Left kidney (tissue), 2 donors: ENCODE data around the gene CDC20. TPM values are rescaled to one million over a fixed set of nuclear protein-coding genes. Genes with fewer than 3 reads are reported as not detected.

Experiments
- DNase-seq: peaks from one replicate; pipeline ENCODE4 v3.0.0-alpha.2; 2013
- polyA plus RNA-seq: library from polyadenylated mRNA; unstranded; fragments of 120-200 nt; gene quantifications from one replicate; pipeline ENCODE4 v1.2.1, GENCODE V29; 2013; ENCODE audit not compliant: insufficient read length

Gene CDC20
- polyA plus RNA-seq, 1 donor: 47.4 TPM

DNA sequence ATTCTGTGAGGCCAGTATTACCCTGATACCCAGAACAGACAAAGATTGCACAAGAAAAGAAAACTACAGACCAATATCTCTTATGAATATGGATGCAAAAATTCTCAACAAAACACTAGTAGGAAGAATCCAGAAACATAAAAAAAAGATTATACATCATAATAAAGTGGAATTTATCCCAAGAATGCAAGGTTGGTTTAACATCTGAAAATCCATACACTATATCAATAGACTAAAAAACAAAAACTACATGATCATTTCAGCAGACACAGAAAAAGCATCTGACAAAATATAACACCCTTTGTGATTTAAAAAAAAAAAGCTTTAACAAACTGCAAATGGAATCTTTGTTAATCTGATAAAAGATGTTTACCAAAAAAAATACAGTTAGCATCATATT is 33.4 kb upstream of the CDC20 start:
- DNase-seq: no peak

DNA sequence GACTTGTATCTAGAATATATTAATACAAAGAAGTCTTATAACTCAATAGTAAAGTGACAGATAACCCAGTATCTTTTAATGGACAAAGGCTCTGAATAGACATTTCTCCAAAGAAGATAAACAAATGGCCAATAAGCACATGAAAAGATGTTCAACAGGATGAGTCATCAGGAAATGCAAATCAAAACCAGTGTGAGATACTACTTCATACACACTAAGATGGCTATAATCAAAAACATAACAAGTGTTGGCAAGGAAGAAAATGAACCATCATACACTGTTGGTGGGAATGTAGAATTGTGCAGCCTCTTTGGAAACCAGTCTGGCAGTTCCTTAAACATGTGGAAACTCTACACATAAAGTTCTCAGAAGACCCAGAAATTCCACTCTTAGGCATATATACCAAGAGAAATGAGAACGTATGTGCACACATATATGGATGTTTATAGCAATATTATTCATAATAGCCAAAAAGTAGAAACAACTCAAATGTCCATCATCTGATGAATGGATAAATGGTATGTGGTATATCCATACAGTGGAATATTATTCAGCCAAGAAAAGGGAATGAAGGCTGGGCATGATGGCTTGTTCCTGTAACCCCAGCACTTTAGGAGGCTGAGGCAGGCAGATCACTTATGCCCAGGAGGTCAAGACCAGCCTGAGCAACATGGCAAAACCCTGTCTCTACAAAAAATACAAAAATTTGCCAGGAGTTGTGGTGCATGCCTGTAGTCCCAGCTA is 31.1 kb upstream of the CDC20 start:
- no peak for DNase-seq

DNA sequence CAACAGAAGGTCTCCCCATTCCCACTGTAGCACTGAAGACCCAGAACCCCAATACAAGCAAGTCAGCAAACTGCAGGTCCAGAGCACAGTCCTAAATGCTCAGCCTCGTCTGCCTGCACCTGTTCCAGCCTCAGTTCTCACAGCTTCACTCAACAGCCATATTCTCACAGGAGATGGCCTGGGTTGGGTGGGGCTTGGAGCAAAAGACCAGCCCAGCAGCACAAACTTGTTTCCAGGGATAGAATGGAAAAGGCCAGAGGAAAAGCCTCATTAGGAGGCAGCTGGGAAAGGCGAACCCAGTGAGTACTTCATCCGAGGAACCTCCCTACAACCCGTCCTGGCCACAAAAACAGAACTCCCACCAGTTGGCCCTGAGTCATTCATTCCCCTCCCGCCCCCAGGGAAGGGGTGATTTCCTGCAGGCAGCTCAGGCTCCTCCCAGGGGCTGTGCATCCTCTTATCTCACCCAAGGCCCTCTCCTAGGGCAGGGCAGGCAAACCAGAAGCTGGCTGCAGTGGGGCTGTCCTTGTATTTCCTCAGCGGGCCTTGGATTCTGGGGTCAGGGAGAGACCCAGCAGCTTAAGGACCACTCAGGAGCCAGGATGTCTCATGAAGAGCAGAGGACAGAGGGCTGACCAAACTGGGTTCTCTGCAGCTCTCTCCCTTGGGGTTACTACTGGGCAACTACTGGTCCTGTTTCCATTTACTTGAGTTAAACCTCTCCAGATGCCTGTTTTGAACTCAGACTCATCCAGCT is 28.6 kb upstream of the CDC20 start:
- no peak for DNase-seq

DNA sequence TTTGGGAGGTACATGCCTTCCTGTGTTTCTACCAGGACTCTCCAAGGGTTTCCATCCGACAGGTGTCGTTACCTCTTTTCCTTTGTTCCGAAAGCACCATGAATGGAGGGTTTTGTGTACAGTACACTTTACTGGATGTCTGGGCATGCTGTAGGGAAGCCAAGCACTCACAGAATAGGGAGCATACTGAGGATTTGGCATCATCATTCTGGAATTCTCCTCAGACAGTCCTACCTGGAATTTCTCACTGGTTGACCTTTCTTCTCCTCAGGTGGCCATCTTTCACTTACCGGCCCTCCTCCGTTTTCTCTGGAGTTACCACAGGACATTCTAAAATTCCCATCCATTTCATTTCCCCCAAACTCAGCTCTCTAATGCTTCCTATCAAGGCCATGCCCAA is 27.1 kb upstream of the CDC20 start:
- DNase-seq: no peak

DNA sequence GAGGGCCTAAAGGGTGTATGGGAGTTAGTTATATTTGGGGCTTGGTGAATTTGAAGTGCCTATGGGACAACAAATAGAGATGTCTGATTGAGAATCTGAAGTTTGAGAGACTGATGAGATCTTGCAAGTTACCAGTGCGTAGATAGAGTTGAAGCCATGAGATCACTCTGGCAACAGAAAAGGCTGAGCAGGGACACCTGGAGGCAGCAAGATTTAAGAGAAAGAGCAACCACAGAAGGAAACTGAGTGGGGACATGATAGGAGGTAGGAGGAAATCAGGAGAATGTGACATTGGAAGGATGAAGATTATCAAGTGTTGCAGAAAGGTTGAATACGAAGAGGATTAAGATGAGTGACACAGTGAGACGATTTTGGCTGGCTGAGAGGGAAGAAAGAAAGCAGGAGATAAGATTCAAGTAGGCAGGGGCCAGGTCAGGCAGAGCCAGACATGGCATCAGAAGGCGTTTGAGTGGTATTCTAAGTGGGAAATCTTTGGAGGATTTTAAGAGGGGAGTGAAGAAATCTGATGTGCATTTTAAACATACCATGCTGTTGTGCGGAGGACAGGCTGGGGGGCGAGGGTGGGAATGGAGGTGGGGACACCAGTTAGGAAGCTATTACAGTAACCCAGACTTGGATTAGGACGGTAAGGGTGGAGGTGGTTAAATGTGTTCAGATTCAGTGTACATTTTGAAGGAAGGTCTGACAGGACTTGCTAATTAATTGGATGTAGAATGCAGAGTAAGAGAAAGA is 24.2 kb upstream of the CDC20 start:
- no peak for DNase-seq

DNA sequence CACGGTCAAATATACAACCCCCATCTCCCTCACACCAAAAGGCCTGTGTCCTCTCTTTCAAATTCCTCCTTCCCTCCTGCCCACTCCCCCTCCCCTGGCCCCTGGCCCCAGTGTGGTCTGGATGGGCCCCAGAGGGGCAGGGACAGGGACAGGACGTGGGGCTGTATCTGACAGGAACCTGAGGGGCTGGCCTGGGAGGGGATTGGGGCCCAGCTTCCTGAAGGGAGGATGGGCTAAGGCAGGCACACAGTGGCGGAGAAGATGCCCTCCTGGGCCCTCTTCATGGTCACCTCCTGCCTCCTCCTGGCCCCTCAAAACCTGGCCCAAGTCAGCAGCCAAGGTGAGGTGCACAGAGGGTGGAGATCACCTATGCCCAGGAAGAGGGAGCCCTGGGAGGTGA is 21.2 kb upstream of the CDC20 start, which contains the start of gene MPL:
Gene MPL, plus strand, starts transcription at position 231 of the 400 bp plus-strand sequence. Its CDS starts 31 bp downstream, at position 262.
- no peak for DNase-seq

DNA sequence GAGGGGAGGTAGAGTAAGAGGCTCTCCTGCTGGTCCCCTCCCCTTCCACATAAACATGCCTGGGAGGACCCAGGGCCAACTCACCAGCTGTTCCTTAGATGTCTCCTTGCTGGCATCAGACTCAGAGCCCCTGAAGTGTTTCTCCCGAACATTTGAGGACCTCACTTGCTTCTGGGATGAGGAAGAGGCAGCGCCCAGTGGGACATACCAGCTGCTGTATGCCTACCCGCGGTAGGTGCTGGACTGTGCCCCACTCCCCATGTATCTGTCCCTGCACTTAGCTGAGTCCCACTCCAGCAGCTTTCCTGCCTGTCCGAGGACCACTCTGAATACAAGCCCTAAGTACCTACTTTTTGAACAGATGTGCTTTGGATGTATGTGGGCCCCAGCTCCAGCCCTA is 20.8 kb upstream of the CDC20 start:
- DNase-seq: no peak

DNA sequence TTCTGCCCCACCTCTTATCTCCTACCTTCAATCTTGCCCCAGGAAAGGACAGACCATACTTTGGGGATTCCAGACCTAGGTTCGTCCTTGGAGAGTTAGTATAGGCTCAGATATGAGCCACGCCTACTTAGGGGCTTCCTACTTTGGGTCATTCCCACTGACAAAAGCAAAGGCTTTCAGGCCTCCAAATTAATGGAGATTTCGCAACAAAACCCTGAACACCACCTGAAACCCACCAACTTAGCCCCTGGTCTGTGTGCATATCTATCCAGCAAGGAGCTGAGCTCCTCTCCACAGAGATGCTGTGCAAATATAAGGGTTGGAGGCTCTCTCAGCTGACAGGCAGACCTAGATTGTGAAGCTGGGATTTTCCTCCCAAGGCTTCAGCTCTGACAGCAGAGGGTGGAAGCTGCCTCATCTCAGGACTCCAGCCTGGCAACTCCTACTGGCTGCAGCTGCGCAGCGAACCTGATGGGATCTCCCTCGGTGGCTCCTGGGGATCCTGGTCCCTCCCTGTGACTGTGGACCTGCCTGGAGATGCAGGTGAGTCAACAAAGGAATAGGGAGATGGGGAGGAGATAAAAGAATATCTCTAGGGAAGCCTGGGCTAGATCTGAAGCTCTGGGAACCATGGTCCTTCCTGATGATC is 19.1 kb upstream of the CDC20 start:
- no peak for DNase-seq

DNA sequence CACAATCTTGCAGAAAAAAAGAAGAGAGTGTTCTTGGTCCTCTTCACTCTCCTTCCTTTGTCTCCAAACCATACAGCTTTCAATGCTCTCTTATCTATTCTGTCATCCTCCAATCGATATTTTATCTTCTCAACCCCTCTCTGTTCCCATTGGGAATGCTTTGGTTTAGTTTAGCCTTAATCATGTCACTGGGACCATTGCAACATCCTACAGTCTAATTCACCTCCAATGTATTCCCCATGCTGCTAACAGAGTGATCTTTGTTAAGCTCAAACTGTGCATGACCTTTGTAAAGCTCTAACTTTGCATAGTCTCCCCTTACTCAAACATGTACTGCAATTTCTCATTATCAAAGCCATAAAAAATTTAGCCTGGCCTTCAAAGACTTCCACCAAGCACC is 18.2 kb upstream of the CDC20 start:
- DNase-seq: no peak

DNA sequence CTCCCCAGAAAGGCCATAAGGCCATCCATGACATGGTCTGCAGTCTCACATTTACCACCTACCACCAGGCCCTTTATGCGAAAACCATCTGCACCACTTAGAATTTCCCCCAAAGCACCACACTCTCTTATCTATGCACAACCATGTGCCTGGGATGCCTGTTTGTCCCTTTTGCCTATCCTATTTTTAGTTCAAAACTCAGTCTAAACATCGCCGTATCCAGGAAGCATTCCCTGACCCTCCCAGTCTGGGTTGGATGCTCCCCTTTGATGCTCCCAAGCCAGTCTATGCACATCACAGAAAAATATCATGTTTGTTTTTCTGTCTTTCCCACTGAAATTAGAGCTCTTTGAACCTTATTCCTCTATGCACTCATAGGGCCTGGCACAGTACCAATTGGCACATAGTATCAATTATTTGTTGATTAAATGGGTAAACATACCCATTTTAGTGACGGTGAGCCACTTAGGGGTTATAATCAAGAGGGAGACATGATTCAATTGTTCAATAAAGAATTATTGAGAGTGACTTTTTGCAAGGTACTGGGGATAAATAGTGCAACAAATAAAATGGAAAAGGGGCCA is 14.4 kb upstream of the CDC20 start:
- DNase-seq: no peak

DNA sequence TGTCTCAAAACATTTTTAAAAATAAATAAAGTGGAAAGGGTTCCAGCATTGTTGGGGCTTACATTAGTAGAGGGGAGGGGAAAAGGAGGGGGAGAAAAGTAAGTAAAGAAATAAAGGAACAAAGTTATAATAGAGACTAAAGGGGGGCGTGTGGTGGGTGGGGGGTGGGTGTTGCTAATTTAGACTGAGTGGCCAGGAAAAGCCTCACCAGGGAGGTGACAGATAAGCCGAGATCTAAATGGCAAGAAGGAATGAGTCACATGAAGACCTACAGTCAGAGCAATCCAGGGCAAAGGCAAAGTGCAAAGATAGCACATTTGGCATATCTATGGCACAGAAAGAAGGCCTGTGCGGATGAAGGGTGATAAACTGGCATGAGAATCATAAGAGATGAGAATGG is 13.7 kb upstream of the CDC20 start:
- DNase-seq: no peak

DNA sequence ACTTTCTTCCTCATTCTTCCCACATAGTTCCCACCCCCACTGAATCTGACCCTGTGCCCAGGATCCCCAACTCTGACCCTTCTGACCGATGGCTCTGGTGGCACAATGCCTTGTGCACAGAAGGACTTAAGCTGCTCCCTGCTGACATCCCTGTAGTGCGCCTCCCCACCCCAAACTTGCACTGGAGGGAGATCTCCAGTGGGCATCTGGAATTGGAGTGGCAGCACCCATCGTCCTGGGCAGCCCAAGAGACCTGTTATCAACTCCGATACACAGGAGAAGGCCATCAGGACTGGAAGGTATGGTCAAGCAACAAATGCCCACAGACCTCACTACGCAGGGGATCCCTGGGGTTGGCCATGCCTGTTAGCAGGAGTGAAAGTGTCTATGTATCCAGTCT is 12.1 kb upstream of the CDC20 start:
- DNase-seq: no peak

DNA sequence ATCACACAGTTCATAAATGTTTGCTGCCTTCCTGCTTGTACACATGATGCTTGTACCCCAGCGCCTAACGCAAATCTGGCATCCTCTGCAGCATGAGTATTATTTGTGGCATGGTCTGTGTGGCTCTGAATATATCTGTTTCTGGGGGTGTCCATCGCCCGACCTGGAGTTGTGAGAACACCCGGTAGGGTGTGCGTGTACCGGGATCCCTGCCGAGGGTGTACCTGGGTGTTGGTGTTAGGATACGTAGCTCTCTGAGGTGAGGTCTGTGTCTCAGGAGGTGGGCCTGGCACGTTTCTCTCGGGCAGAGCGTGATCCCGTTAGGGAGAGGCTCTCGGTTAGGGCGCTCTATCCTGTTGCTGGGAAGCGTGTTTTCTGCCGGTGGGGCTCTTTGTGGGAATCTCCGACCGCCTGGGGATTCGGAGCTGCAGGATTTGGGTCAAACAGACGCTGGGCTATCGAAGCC is 10.4 kb upstream of the CDC20 start:
- peak; percentile 34 for DNase-seq

DNA sequence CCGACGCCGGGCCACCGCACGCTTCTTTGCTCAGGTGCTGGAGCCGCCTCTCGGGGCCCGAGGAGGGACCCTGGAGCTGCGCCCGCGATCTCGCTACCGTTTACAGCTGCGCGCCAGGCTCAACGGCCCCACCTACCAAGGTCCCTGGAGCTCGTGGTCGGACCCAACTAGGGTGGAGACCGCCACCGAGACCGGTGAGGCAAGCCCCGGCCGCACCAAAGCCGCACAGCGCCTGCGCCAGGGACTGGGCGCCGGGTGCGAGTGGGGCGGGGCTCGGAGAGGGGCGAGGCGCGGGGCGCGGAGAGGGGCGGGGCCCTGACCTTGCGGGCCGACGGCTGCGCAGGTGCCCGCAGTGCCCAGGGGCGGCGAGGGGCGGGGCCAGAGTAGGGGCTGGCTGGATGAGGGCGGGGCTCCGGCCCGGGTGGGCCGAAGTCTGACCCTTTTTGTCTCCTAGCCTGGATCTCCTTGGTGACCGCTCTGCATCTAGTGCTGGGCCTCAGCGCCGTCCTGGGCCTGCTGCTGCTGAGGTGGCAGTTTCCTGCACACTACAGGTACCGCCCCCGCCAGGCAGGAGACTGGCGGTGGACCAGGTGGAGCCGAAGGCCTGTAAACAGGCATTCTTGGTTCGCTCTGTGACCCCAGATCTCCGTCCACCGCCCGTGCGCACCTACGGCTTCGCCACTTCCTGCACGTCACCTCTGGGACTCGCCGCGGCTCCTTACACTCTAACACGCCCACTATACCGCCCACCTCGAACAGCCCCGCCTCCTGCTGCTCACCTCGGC is 9.8 kb upstream of the CDC20 start:
- peak; percentile 84 for DNase-seq

DNA sequence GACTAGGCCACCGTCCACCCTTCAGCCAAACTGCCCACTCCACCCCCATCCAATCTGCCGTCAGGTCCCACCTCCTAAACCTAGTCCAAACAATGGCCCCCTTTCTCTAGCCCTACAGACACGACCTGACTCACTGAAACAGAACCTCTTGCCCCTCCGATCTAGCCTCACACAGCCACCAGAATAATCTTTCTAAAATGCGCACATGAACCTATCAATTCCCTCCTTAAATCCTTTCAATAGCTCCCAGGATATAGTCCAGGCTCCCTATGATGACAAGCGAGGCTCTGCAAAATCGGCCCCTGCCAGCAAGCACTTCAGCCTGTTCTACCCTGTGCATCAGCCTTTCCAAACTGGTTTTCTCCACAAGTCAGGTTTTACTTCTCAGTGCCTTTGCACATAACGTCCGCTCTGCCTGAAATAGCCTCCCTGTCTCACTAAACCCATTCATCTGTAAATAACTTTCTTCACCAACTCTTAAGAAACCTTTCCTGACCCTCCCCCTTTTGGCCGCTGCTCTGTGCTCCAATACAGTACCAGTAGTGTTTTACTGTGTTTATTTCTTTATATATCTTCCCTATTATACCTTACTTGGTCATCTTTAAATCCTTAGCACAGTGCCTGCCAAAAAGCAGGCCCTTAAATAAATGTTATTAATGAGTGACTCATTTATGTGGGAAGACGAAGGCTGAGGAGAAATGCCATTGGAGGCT is 9.0 kb upstream of the CDC20 start:
- peak; percentile 44 for DNase-seq

DNA sequence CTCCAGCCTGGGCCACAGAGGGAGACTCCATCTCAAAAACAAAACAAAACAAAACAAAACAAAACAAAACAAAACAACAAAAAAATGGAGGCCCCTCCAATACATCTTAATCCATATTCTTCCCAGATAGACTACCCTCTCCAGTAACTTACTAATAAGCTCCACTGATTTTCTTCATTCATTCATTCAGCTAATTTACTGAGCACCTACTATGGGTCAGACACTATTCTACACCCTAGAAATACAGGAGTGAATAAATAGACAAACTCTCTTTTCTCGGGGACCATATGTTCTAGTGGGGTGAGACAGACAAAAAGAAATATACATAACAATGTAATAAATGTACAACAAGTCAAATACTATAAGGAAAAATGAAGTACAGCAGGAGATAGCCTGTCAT is 7.8 kb upstream of the CDC20 start:
- DNase-seq: no peak

DNA sequence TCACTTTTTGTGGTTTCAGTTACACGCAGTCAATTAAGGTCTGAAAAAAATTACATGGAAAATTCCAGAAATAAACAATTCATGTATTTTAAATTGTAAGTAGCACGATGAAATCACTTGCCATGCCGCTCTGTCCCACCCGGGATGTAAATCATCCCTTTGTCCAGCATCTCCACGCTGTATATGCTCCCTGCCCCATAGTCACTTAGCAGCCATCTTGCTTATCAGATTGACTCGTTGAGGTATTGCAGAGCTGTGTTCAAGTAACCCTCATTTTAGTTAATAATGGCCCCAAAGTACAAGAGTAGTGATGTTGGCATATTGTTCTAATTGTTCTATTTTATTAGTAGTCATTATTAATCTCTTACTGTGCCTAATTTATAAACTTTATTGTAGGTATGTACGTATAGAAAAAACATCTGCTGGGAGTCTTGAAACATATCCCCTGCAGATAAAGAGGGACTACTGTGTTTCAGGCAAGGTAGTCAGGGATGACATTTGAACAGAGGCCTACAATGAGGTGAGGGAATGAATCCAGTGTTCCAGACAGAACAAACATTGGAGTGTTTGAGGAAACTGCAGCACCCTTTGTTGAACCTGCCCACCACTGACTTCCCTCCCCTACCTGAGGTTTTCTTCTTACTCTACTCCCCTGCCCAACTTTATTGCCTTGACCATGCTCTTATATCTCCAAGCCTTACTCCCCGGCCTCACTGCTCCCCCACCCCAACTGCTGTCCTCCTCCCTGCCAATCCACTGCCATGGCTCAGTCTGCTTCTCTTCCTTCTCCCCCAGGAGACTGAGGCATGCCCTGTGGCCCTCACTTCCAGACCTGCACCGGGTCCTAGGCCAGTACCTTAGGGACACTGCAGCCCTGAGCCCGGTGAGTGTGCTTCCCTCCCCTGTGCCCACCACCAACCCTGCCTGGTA is 7.1 kb upstream of the CDC20 start:
- no peak for DNase-seq

DNA sequence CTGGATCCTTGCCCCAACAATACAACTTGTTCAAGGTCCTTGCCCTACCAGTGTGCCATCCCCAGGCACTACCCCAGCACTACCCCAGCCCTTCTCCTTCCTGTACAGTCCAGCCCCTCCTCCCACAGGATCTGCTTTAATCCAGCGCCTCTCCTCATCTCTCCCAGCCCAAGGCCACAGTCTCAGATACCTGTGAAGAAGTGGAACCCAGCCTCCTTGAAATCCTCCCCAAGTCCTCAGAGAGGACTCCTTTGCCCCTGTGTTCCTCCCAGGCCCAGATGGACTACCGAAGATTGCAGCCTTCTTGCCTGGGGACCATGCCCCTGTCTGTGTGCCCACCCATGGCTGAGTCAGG is 6.5 kb upstream of the CDC20 start:
- no peak for DNase-seq

DNA sequence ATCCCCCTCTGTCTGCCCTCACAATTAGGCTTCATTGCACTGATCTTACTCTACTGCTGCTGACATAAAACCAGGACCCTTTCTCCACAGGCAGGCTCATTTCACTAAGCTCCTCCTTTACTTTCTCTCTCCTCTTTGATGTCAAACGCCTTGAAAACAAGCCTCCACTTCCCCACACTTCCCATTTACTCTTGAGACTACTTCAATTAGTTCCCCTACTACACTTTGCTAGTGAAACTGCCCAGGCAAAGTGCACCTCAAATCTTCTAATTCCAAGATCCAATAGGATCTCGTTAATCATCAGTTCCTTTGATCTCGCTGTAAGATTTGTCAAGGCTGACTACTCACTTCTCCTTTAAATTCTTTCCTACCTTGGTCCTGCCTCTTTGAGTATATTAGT is 5.9 kb upstream of the CDC20 start:
- no peak for DNase-seq
